NCI-H510A (cell line): ENCODE data around the gene SAT2.
A peak's percentile ranks its signal among the peaks of the same experiment; 100 is the strongest.
"Not testable (repeated sequence)": the region's sequence is repeated elsewhere in the genome, so short reads cannot be mapped to it uniquely, and the experiment has no call there.

Experiments
- DNase-seq: peaks from one replicate; lab custom pipeline; 2025; lab: John Stamatoyannopoulos, UW

Gene SAT2

GRCh38 chr17:7633093-7633492, 5.5 kb upstream of the SAT2 start:
- no peak for DNase-seq

GRCh38 chr17:7632492-7632894, 4.9 kb upstream of the SAT2 start:
- no peak for DNase-seq

- no peak for DNase-seq
Observed at GRCh38 chr17:7631398-7632380, 4.1 kb upstream of the SAT2 start.

- no peak for DNase-seq
Observed at GRCh38 chr17:7629939-7630571, 2.4 kb upstream of the SAT2 start, which contains the start of gene SHBG. Gene SHBG, plus strand, starts transcription at chr17:7630135. Its CDS starts 38 bp downstream, at chr17:7630173.

GRCh38 chr17:7626956-7627249, 718 bp downstream of the SAT2 start:
- DNase-seq = no peak

GRCh38 chr17:7626307-7626706, 1.3 kb downstream of the SAT2 start:
- no peak for DNase-seq

- DNase-seq = not testable (repeated sequence)
Observed at GRCh38 chr17:7625749-7626148, 1.9 kb downstream of the SAT2 start.

- no peak for DNase-seq
Observed at GRCh38 chr17:7623661-7624060, 4.0 kb downstream of the SAT2 start.

GRCh38 chr17:7620835-7621234, 6.8 kb downstream of the SAT2 start:
- no peak for DNase-seq

- no peak for DNase-seq
Observed at GRCh38 chr17:7618608-7619007, 9.0 kb downstream of the SAT2 start.

- no peak for DNase-seq
Observed at GRCh38 chr17:7615265-7615747, 12.3 kb downstream of the SAT2 start.

GRCh38 chr17:7614425-7615264, 13.0 kb downstream of the SAT2 start, which contains the start of gene FXR2:
Gene FXR2, minus strand, starts transcription at chr17:7614897. Its CDS starts 365 bp downstream, at chr17:7614532.
- DNase-seq = peak; percentile 98

GRCh38 chr17:7613769-7614424, 13.7 kb downstream of the SAT2 start:
- no peak for DNase-seq

- no peak for DNase-seq
Observed at GRCh38 chr17:7612294-7612640, 15.4 kb downstream of the SAT2 start.

- DNase-seq = no peak
Observed at GRCh38 chr17:7611635-7612293, 15.9 kb downstream of the SAT2 start.

GRCh38 chr17:7610641-7611040, 17.0 kb downstream of the SAT2 start:
- DNase-seq = no peak

- no peak for DNase-seq
Observed at GRCh38 chr17:7606280-7606679, 21.3 kb downstream of the SAT2 start.

GRCh38 chr17:7597561-7597960, 30.1 kb downstream of the SAT2 start:
- not testable (repeated sequence) for DNase-seq

GRCh38 chr17:7593296-7593695, 34.3 kb downstream of the SAT2 start:
- no peak for DNase-seq

GRCh38 chr17:7592422-7593021, 35.1 kb downstream of the SAT2 start:
- no peak for DNase-seq

- DNase-seq = no peak
Observed at GRCh38 chr17:7591596-7591995, 36.0 kb downstream of the SAT2 start.
